Coronary artery (tissue), 2 donors: Measurements from ENCODE around the gene NEUROG1.

Source experiments
- DNase-seq: peaks from one replicate; pipeline ENCODE4 v3.0.0-alpha.2; 2017; ENCODE audit warnings: low spot score
- H3K27ac ChIP-seq, 2 donors: fragments of 200-600 bp; sonication (generic); one replicate each; pipeline ENCODE4 v1.5.1; 2016 to 2019
- H3K4me3 ChIP-seq: fragments of 200-600 bp; sonication (generic); 2 replicates; pipeline ENCODE4 v1.5.1; 2016; ENCODE audit warnings: mild to moderate bottlenecking, moderate library complexity
- CTCF ChIP-seq: fragments of 200-600 bp; sonication (generic); IDR thresholded peaks from one replicate; pipeline ENCODE4 v1.5.1; 2019; ENCODE audit warnings: antibody characterized with exemption

Gene NEUROG1

GRCh38 chr5:135490245-135491037 is 45.3 kb downstream of the NEUROG1 start:
- TF ChIP-seq CTCF = no peak
- Histone ChIP-seq H3K27ac (no peak overlapping the region), H3K4me3 (peak overlapping the region; percentile 63)
- no peak for DNase-seq

GRCh38 chr5:135489466-135490244 is 46.1 kb downstream of the NEUROG1 start:
- peak overlapping the region; percentile 63 for H3K4me3 ChIP-seq
- H3K27ac ChIP-seq = no peak overlapping the region
- no peak for TF ChIP-seq CTCF
- no peak for DNase-seq

GRCh38 chr5:135488727-135489465 is 46.9 kb downstream of the NEUROG1 start:
- TF ChIP-seq CTCF = no peak
- Histone ChIP-seq H3K27ac (no peak overlapping the region), H3K4me3 (peak overlapping the region; percentile 63)
- peak; percentile 72 for DNase-seq

- H3K4me3 ChIP-seq = no peak overlapping the region
- TF ChIP-seq CTCF = no peak
- peak; percentile 50 for DNase-seq
- H3K27ac ChIP-seq = no peak overlapping the region
Observed at GRCh38 chr5:135487839-135488514, 47.8 kb downstream of the NEUROG1 start.

- no peak overlapping the region for H3K27ac ChIP-seq
- DNase-seq = no peak
- TF ChIP-seq CTCF = no peak
Observed at GRCh38 chr5:135487037-135487395, 48.7 kb downstream of the NEUROG1 start.

GRCh38 chr5:135486131-135487036 is 49.4 kb downstream of the NEUROG1 start:
- Histone ChIP-seq H3K4me3 (no peak overlapping the region), H3K27ac (no peak overlapping the region)
- no peak for TF ChIP-seq CTCF
- no peak for DNase-seq

More at GRCh38 chr5:135487037-135487395, 48.7 kb downstream of the NEUROG1 start:
- H3K4me3 ChIP-seq = no peak overlapping the region
